NB4 (cell line): Measurements from ENCODE around the gene TMEM225B.
"Not testable (repeated sequence)": the region's sequence is repeated elsewhere in the genome, so short reads cannot be mapped to it uniquely, and the experiment has no call there.

Source experiments
- DNase-seq: peaks from one replicate; pipeline ENCODE4 v3.0.0; 2010; ENCODE audit warnings: low read depth
- H3K4me3 ChIP-seq: one replicate; pipeline ENCODE4 v1.5.1; 2011; ENCODE audit warnings: mild to moderate bottlenecking, low read depth, low read length, moderate library complexity
- MYC ChIP-seq: IDR thresholded peaks from 2 replicates; pipeline ENCODE4 v1.6.1; 2011; ENCODE audit warnings: low read depth, low read length
- POLR2A ChIP-seq: IDR thresholded peaks from 2 replicates; pipeline ENCODE4 v1.6.1; 2011; ENCODE audit warnings: mild to moderate bottlenecking; ENCODE audit not compliant: insufficient read length; ENCODE audit errors: extremely low read depth
- TF ChIP-seq, protein P1 (sequence below): IDR thresholded peaks from one replicate; pipeline ENCODE4 v1.5.1; 2012; ENCODE audit warnings: low read depth, low read length
- TF ChIP-seq, protein P2 (sequence below): IDR thresholded peaks from 2 replicates; pipeline ENCODE4 v1.6.1; 2011; ENCODE audit warnings: low read depth, low read length

The TMEM225B gene, protein sequence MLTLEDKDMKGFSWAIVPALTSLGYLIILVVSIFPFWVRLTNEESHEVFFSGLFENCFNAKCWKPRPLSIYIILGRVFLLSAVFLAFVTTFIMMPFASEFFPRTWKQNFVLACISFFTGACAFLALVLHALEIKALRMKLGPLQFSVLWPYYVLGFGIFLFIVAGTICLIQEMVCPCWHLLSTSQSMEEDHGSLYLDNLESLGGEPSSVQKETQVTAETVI

DNA sequence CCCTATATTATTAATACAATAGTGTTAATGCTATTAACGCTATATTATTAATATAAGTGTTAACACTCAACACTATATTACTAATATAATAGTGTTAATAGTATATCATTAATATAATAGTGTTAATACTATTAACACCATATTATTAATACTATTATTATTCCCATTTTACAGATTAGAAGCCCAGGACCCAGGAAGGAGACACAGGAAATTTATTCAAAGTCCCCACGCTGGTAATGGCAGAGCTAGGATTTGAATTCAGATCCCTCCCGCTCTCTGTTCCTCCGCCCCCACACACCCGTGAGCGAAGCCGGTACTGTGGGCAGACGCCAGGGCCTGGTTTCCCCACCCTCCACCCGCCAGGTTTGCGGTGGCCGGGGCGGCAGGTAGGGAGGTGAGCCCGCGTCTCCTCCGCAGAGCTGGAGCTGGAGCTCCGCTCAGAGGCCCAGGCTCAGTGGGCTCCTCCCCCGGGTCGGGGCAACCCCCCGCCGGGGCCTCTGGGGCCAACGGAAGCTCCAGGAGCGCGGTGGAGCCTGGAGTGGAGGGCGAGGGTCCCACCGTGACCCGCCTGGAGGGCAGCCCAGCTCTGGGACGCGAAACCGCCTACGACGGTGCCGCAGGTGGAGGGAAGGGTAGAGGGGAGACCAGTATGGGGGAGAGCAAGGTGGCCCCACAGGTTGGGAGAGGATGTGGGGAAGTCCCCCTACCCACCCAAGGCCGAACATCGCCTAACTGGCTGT lies at the start of gene TMEM225B:
Gene TMEM225B, plus strand, starts transcription at position 506 of the 740 bp plus-strand sequence. CDS start 6,122 bp downstream, outside the sequence.
- TF ChIP-seq POLR2A (no peak), MYC (no peak)
- TF ChIP-seq, protein P1, sequence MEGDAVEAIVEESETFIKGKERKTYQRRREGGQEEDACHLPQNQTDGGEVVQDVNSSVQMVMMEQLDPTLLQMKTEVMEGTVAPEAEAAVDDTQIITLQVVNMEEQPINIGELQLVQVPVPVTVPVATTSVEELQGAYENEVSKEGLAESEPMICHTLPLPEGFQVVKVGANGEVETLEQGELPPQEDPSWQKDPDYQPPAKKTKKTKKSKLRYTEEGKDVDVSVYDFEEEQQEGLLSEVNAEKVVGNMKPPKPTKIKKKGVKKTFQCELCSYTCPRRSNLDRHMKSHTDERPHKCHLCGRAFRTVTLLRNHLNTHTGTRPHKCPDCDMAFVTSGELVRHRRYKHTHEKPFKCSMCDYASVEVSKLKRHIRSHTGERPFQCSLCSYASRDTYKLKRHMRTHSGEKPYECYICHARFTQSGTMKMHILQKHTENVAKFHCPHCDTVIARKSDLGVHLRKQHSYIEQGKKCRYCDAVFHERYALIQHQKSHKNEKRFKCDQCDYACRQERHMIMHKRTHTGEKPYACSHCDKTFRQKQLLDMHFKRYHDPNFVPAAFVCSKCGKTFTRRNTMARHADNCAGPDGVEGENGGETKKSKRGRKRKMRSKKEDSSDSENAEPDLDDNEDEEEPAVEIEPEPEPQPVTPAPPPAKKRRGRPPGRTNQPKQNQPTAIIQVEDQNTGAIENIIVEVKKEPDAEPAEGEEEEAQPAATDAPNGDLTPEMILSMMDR, result no peak
- TF ChIP-seq, protein P2, sequence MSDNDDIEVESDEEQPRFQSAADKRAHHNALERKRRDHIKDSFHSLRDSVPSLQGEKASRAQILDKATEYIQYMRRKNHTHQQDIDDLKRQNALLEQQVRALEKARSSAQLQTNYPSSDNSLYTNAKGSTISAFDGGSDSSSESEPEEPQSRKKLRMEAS, result no peak
- DNase-seq, result no peak
- no peak within 1 kb of the TSS for H3K4me3 ChIP-seq

DNA sequence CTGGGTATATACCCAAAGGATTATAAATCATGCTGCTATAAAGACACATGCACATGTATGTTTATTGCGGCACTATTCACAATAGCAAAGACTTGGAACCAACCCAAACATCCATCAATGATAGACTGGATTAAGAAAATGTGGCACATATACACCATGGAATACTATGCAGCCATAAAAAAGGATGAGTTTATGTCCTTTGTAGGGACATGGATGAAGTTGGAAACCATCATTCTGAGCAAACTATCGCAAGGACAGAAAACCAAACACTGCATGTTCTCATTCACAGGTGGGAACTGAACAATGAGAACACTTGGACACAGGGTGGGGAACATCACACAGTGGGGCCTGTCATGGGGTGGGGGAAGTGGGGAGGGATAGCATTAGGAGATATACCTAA lies 48.5 kb upstream of the TMEM225B start:
- not testable (repeated sequence) for DNase-seq, H3K4me3 ChIP-seq

DNA sequence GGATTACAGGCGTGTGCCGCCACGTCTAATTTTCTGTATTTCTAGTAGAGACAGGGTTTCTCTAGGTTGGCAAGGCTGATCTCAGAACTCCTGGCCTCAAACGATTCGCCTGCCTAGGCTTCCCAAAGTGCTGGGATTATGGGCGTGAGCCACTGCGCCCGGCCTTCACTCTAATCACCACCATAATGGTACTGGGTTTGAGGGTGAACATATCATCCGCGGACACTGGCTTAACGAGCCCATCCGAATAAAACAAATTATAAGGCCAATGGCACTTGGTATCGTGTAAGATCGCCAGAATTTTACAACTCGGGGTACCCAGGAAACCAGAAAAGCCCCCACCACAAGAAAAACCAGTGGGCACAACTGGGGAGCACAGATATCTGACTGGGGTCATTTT lies 46.7 kb upstream of the TMEM225B start:
- TF ChIP-seq, protein P2, result no peak
- TF ChIP-seq, protein P1, result no peak
- TF ChIP-seq MYC, result no peak
- TF ChIP-seq POLR2A, result no peak
- peak overlapping the region; percentile 92 for H3K4me3 ChIP-seq
- DNase-seq, result no peak

DNA sequence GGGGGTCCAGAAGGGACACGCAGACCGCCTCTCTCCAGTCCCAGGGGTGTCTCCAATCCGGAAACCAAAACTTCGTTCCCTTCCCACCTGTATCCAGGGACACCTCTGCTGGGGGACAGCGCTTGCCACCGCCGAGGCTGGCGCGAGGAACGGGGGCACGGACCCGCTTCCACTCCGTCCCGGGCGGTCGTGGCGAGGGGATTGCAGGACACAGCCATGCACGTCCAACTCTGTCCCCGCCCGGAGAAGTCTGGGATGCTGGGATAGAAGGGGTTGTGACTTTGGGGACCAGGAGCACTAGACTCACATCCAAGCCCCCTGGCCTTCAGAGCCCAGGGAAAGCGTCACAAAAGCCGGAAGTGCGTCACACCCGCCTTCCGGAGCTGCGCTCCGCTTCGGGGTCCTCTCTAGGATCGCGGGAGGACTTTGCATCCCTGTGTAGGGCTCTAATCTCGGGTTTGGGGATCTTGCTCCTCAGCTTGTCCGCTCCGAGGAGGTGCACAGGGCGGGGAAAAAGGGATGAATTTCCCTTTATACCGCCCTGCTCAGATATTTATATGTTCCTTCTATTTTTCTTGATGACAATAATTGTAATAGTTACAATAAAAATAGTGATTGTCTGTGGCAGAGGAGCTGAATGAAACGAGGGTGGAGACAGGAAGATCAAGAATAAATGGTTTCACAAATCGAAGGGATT lies 46.2 kb upstream of the TMEM225B start, which contains the start of gene FAM200A:
Gene FAM200A, minus strand, starts transcription at position 348 of the 697 bp plus-strand sequence. CDS start 3,707 bp downstream, outside the sequence.
- DNase-seq, result peak; percentile 96
- peak within 1 kb of the TSS; percentile 92 for H3K4me3 ChIP-seq
- TF ChIP-seq, protein P1, result no peak
- TF ChIP-seq MYC (peak; percentile 77), POLR2A (peak; percentile 97)
- TF ChIP-seq, protein P2, result peak; percentile 66; the same call in 1 of the 2 replicates

DNA sequence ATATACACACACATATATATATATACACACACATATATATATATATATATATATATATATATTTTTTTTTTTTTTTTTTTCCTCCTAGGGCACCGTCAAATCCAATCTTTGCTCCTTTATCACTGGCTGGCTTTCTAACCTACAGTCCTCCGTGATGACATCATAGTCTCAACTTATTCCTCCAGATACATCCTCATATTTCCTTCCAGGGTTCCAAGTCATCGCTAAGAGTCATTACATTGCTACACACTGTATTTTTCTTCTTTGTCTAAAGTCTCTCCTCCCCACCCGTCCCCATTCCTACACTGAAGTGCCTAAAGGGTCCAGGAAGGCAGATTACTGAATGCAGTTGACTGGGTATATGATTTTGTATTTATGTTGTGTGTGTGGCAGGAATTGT lies 45.0 kb upstream of the TMEM225B start:
- TF ChIP-seq, protein P1, result no peak
- TF ChIP-seq, protein P2, result no peak
- TF ChIP-seq POLR2A (no peak), MYC (no peak)
- H3K4me3 ChIP-seq, result no peak overlapping the region
- no peak for DNase-seq

DNA sequence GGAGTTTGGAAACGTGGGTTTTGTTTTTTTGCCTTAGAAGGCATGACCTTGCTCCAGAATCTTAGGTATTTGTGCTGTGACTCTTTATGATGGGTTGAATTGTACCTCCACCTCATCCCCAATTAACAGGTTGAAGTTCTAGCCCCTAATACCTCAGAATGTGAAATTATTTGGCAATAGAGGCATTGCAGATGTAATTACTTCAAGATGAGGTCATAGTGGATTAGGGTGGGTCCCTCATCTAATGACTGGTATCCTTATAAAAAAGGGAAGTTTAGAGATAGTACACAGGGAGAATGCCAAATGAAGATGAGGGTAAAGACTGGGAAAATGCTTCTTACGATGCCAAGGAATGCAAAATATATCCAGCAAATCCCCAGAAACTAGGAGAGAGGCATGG lies 43.1 kb upstream of the TMEM225B start:
- TF ChIP-seq POLR2A (no peak), MYC (no peak)
- TF ChIP-seq, protein P2, result no peak
- TF ChIP-seq, protein P1, result no peak
- H3K4me3 ChIP-seq, result no peak overlapping the region
- no peak for DNase-seq
